ENCODE measurements around the gene AXIN2.

DNA sequence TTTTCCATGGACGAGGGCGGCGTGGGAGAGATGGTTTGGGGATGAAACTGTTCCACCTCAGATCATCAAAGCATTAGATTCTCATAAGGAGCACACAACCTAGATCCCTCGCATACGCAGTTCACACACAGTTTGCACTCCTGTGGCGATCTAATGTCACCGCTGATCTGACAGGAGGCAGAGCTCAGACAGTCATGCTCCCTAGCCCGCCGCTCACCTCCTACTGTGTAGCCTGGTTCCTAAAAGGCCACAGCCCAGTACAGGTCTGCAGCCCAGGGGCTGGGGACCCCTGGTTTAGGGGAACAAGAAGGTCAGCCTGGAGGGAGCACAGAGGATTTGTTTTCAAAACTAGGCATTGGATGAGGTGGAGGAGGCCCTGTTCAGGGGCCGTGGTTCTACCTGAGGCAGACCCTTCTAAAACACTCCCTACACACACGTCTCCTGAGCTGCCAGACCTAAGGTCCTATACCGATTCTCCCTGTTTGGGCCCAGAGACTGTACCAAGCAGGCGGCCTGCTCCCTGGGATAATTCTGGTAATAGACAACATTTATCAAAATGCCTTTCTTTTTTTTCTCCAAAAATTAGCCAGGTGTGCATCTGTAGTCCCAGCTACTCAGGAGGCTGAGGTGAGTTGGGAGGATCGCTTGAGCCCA is 38.6 kb downstream of the AXIN2 start:
- TF ChIP-seq, protein P1, sequence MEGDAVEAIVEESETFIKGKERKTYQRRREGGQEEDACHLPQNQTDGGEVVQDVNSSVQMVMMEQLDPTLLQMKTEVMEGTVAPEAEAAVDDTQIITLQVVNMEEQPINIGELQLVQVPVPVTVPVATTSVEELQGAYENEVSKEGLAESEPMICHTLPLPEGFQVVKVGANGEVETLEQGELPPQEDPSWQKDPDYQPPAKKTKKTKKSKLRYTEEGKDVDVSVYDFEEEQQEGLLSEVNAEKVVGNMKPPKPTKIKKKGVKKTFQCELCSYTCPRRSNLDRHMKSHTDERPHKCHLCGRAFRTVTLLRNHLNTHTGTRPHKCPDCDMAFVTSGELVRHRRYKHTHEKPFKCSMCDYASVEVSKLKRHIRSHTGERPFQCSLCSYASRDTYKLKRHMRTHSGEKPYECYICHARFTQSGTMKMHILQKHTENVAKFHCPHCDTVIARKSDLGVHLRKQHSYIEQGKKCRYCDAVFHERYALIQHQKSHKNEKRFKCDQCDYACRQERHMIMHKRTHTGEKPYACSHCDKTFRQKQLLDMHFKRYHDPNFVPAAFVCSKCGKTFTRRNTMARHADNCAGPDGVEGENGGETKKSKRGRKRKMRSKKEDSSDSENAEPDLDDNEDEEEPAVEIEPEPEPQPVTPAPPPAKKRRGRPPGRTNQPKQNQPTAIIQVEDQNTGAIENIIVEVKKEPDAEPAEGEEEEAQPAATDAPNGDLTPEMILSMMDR (IDR thresholded peaks at IDR 0.05): no peak
- TF ChIP-seq POLR2A (IDR thresholded peaks at IDR 0.05): no peak
- TF ChIP-seq EP300 (IDR thresholded peaks at IDR 0.05): no peak

Data from tibial nerve (tissue), 4 donors.